Stimulated activated CD8-positive, alpha-beta memory T cell treated with anti-CD3 and anti-CD28 coated beads, Interleukin-12 subunit alpha, Interleukin-12 subunit beta, amount 100 ng/mL, for 24 hours (primary cell): ENCODE measurements around the gene DAZAP1.

Source experiments
- DNase-seq: peaks from one replicate; pipeline ENCODE4 v3.0.0-alpha.2; 2020; ENCODE audit errors: extremely low read depth

Gene DAZAP1

DNA sequence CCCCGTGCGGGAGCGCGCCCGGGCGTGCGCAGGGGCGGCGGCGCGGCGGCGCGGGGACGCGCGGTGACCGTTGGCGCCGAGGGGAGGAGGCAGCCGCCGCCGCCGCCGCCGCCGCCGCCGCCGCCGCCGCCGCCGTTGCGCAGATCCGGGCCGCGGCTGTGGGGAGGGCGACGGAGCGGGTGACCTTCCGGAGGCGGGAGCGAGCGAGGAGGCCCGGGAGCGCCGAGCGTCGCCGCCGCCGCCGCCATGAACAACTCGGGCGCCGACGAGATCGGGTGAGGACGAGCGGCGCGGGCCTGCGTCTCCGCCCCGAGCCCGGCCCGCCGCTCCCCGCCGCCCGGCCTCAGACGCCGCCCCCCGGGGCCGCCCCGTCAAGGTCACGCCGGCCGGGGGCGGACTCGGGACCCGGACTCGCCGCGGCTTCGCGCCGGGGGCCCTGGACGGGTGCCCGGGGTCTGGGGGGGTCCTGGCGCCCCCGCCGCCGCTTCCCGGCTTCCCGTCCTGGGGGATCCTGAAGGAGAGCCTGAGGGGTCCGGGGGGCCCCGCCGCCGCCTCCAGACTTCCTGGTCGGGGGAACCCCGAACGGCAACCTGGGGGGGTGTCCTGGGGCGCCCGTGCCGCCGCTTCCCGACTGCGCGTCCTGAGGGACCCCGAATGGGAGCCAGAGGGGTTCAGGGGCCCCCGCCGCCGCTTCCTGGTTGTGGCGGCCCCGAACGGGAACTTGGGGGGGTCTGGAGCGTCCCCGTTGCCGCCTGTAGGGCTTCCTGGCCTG lies at the start of gene DAZAP1:
TSS of gene DAZAP1 (plus strand) at position 59 of the 772 bp plus-strand sequence. CDS start at position 247, 188 bp downstream.
- DNase-seq = no peak

DNA sequence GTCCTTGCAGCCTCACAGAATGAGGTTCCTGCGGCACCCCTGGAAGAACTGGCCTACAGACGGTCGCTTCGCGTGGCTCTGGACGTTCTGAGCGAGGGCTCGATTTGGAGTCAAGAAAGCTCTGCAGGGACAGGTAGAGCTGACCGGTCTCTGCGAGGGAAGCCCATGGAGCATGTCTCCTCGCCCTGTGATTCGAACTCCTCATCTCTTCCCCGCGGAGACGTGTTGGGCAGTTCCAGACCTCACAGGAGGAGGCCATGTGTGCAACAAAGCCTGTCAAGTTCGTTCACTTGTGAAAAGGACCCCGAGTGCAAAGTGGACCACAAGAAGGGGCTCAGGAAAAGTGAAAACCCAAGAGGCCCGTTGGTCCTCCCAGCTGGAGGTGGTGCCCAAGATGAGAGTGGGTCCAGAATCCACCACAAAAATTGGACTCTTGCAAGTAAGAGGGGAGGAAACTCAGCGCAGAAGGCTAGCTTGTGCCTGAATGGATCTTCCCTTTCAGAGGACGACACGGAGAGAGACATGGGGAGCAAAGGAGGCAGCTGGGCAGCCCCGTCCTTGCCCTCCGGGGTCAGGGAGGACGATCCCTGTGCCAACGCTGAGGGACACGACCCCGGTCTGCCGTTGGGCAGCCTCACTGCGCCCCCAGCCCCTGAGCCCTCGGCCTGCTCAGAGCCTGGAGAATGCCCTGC lies 47.1 kb upstream of the DAZAP1 start:
- DNase-seq = no peak

- no peak for DNase-seq
Measured at GRCh38 chr19:1360818-1361461, 46.4 kb upstream of the DAZAP1 start.

DNA sequence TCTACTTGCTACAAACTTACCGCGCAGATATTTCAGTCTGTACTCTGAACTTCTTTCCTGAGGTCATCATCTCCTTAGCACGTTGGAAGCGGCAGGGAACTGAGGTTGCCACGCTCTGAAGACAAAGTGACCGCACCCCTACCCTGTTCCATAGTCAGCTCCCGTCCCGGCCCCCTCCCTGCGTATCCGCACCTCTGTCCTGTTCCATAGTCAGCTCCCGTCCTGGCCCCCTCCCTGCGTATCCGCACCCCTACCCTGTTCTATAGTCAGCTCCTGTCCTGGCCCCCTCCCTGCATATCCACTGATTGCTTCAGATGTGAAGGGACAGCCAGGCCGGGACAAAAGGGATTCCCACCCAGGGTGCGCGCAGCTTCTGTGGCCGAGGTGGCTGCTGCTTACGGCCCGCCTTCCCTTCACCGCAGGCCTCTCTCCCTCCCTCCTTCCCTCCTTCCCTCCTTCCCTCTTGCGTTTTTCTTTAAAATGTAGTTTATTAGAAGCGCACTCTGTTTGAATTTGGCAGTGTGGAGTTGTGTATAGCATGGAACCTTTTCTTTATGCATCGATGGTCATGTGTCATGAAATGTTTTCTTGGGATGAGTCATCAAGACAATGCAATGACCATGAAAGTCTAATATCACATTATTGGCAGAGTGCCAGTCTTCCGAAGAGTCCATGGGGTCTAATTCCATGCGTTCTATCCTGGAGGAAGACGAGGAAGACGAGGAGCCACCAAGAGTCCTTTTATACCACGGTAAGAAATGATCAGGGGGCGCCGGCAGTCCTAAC lies 45.6 kb upstream of the DAZAP1 start:
- no peak for DNase-seq

DNA sequence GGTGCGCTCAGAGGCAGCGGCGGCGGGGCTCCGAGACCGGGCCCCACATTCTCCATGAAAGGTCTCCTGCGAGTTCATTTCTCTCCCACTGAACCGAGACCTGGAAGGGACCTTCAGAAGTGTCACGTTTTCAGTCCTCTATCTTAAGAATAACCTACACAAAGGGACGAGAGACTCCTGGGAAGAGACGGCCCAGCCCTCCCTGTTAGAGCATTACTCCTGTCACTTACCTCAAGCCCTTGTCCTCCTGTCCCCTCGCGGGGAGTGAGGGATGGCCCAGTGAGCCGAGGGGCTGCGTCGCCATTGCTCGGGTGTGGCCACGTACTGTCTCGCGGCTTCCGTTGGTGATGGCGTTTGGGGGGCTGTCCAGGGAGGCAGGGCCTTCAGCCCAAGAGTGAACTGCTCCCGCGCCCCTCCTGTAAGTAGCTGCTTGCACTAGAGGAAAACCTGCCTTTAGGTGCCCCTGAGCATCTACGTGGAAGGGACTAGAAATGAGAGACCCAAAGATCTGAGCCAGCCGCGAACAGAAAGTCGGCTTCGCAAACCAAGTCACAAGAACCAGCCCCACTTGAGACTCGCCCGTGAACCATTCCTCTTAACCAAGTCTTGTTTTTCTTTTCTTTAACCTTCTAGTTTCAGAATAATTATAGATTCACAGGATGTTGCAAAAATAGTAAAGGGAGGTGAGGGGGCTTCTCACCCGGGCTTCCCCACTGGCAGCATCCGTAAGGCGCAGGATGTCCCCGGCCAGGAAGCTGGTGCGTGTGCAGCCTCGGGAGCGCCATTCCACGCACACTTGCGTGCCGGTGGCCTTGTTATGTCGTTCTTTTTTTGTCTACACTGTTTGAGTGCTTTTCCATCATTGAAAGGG lies 44.8 kb upstream of the DAZAP1 start:
- DNase-seq = no peak

DNA sequence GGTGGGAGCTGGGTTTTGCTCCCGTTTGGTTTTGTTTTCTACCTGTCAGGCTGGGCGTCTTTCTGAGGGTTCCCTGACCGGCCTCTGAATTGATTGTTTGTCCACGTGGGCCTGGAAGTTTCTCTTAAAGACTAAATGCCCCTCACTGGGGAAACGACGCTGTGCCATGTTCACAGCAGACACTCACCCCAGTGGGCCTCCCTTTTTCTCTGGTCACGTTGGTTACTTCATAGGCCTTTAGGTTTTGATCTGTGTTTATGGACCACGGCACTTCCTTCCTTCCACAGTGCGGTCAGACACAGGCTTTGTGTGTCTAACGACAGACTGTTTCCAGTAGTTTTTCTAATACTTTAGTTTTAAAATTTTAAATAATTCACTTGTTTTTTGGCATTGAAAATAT lies 43.8 kb upstream of the DAZAP1 start:
- no peak for DNase-seq

GRCh38 chr19:1364070-1364704 lies 43.2 kb upstream of the DAZAP1 start:
- DNase-seq = no peak

DNA sequence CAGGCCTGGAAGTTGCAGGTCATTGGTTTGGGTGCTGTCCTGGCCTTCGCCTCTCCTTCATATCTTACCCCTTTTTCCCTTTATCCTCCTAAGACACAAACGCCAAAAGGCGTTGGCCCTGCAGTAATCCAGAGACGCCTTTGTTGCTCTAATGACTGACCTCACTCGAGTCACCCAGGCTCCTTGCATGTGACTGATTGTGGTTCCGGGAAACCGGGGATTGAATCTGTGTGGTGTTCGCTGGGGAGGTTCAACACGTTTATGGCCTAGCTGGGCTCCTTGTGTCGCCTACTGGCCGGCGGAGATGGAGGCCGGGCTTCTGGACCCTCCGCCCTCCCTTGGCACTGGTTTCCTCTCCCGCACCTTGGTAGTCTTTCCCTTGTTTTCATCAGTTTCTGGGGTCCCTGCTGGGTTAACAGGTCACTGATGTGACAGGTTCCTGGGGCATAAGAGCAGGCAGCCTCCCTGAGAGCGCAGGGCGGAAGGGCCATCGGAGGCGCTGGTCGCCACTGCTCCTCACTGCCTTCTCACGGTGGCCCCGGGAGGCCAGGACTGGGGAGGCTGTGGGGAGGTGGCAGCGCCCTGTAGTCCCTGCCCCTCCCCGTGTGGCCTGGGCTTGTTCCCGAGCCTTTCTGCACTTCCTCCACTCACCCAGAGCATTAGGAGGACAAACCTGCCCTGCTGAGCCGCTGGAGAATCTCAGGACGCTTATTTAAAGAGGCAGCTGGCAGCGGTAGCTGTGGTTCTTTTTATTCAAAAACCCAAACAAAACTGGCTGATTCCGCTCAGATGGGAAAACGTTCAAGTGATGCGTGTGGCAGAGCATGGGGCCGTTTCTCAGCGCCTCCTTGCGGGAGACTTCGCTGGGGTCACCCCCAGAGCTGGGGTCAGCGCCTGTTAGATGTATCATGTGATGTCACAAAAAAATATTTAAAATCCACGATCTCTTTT lies 41.8 kb upstream of the DAZAP1 start:
- no peak for DNase-seq

GRCh38 chr19:1366296-1366695 lies 41.1 kb upstream of the DAZAP1 start:
- no peak for DNase-seq

GRCh38 chr19:1366899-1367870 lies 40.2 kb upstream of the DAZAP1 start:
- DNase-seq = no peak

GRCh38 chr19:1369214-1369805 lies 38.1 kb upstream of the DAZAP1 start:
- DNase-seq = no peak

DNA sequence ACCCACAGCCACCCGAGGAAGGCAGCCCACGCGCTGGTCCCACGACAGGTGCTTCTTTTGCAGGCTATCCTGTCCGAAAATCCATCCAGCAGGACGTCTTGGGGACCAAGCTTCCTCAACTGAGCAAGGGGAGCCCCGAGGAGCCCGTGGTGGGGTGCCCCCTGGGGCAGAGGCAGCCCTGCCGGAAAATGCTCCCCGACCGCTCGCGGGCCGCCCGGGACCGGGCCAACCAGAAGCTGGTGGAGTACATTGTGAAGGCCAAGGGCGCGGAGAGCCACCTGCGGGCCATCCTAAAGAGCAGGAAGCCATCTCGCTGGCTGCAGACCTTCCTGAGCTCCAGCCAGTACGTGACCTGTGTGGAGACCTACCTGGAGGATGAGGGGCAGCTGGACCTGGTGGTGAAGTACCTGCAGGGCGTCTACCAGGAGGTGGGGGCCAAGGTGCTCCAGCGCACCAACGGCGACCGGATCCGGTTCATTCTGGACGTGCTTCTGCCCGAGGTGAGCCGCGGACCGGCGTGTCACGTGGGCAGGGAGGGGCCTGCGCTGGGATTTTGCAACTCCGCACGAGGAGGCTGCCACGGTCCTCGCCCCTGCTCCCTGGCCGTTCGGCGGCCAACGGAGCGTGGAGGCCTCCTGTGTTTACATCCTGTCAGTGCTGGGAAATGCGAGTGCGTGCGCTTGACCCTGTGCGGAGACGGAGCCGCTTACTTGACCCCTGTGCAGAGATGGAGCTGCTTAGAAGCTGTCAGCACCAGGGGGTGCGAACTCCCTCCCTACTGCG lies 36.6 kb upstream of the DAZAP1 start:
- DNase-seq = no peak

DNA sequence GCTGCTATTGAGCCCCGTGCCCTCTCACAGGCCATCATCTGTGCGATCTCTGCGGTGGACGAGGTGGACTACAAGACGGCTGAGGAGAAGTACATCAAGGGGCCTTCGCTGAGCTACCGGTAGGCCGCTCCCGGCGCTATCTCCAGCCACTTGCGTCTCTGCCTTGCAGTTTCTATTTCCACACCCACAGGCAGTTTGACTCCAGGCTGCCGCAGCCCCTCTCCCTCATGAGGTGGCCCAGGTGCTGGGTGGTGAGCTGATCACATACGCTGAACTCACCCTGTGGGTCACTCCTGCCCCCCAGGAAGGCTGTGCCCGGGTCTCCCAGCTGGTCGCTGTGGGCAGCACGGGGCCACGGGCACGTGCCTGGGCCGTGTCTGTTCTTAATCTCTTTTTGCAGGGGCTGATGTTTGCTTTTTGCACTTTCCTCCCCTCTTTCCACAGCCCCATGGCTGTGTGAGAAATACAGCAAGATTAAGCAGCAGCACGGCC lies 34.3 kb upstream of the DAZAP1 start:
- no peak for DNase-seq

DNA sequence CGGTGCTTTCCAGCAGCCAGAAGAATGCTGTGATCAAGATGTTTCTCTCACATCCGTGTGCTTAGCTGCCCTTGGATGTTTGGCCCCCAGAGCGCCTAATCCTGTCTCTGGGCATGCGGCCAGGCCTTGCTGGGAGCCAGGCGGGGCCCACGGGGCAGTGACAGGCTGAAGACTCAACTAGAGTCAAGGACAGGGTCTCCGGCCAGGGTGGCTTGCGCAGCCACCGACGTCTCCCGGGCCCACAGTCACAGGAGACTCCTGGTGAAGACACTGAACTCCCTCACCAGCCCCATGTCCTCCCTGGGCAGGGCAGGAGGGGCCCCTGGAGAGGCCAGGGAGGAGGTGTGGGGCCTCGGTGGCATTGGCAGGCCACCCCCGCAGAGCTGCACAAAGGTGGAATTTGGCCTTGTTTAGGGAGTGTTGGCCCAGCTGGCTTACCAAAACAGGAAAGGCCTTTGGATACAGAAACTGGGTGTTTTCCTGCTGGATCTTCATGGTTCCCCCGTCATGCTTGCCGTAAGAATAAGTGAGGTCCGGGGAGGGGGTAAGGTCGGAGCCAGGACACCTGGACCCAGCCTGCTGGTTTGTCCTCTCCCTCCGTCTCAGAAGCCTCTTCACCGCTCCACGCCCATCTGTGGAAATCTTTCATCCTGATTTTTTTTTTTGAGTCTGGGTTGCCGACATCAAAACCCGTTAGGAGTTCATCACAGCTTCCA lies 33.7 kb upstream of the DAZAP1 start:
- DNase-seq = no peak

DNA sequence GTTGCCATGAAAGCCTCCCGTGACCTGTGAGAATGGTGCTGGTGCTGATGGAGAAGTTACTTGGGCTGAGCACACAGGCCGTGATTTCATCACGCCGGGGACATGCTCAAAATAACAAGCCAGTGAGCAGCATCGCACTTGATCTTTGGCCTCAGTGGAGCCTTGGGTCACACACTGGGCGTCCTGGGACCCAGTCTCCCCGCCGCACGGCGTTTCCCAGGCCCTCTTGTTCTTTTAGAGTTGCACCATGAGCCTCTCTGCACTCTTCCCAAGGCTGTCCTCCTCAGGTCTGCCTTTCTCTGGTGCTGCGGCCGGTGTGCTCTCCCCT lies 33.2 kb upstream of the DAZAP1 start:
- no peak for DNase-seq

DNA sequence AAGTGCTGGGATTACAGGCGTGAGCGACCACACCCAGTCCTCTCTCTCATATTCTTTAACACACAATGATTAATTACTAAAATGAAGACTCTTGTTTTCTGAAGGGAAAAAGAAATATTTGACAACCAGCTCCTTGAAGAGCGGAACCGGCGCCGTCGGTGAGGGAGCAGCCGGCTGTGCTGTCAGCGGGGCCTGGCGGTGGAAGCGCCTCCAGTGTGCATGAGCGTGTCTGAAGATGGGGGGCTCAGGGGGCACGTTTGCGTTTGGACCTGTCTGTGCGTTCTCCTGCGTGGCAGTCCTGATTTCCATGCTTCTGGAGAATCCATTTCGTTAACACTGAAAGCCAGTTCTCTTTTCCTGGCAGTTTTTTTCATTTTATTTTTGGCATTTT lies 31.0 kb upstream of the DAZAP1 start:
- DNase-seq = no peak
